Thyroid gland (tissue), 4 donors: ENCODE results near the gene ITFG1.

Experiments used
- CTCF ChIP-seq, 6 experiments: fragments of 200-600 bp in 3 of 6; fragments of 450-650 bp in 3 of 6; sonication (generic) in 3 of 6; IDR thresholded peaks; one replicate each; pipeline ENCODE4 v1.5.1; 2016 to 2019; ENCODE audit warnings: antibody characterized with exemption in 6 of 6, mild to moderate bottlenecking in 2 of 6, inconsistent platforms in 1 of 6, moderate library complexity in 1 of 6
- POLR2A ChIP-seq, 2 donors: fragments of 450-650 bp; IDR thresholded peaks; one replicate each; pipeline ENCODE4 v1.6.1; 2017; ENCODE audit warnings: antibody characterized with exemption in 2 of 2, mild to moderate bottlenecking in 2 of 2, moderate library complexity in 1 of 2

GRCh38 chr16:47113130-47113529, 347.7 kb downstream of the ITFG1 start:
- TF ChIP-seq CTCF (IDR thresholded peaks at IDR 0.05) (no peak), POLR2A (IDR thresholded peaks at IDR 0.05) (no peak)
